NCI-H1092 treated with DMSO at 0.1 percent for 48 hours (cell line): ENCODE measurements around the gene KLK14.

Experiments
- DNase-seq: peaks from one replicate; lab custom pipeline; 2025; lab: John Stamatoyannopoulos, UW

The KLK14 gene

DNA sequence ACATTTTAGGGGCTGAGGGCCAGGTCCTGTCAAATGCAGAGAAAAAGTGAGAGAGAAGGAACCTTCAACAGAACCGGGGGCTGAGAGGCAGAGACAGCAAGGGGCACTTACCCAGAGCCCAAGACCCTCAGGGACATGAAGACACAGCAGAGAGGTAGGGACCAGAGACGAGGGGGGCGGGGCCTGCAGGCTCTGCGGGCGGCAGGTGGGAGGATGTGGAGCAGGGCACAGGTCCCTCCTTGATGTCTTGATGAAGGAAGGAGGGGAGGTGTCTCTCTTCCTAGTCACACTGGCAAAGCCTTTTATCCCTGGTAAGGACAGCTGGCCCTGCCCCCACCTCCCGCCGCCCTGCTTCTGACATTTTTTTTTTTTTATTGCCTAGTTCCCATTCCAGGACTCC lies at the start of gene KLK14:
Gene KLK14 (minus strand): TSS at position 277 of the 400 bp plus-strand sequence. CDS start 273 bp downstream, at position 4.
- no peak for DNase-seq

- no peak for DNase-seq
Observed at GRCh38 chr19:51131780-51132680, 49.3 kb upstream of the KLK14 start.

DNA sequence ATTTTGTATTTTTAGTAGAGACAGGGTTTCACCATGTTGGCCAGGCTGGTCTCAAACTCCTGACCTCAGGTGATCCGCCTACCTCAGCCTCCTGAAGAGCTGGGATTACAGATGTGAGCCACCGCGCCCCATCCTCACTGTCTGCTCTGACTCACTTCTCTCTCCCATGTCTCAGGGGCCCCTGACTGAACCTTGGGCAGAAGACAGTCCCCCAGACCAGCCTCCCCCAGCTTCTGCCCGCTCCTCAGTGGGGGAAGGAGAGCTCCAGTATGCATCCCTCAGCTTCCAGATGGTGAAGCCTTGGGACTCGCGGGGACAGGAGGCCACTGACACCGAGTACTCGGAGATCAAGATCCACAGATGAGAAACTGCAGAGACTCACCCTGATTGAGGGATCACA lies 47.0 kb upstream of the KLK14 start:
- DNase-seq, result no peak

DNA sequence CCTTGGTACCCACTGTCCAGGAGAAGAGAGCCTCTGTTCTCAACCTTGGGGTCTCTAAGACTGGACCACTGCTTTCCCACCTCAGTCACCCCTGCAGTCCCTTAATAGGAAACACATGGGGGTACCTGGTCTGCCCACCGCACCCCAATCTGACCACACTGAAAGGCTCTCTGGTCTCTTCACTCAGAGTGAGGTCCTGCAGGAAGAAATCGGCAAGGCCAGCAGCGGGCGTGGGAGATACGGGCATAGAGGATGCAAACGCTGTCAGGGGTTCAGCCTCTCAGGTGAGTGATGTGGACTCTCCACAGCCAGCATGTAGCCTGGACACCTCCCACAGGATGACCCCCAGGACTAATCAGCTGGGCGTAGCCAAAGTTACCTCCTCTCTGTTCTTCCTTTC lies 45.5 kb upstream of the KLK14 start:
- no peak for DNase-seq

DNA sequence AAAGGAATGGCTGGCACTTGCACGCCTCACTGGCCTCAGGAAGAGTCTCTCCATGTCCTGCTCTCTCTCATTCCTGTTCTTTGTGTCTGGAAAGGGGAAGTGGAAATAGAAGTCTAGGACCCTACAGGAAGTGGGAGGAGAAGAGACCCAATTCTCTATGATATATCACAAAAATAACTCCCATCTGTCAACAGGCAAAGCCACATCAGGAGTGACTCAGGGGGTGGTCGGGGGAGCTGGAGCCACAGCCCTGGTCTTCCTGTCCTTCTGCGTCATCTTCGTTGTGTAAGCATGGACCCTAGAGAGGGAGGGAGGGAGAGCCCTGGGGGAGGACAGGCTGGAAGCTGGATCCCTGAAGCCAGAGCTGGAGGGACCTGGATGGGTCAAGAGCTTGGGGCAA lies 45.1 kb upstream of the KLK14 start:
- no peak for DNase-seq

DNA sequence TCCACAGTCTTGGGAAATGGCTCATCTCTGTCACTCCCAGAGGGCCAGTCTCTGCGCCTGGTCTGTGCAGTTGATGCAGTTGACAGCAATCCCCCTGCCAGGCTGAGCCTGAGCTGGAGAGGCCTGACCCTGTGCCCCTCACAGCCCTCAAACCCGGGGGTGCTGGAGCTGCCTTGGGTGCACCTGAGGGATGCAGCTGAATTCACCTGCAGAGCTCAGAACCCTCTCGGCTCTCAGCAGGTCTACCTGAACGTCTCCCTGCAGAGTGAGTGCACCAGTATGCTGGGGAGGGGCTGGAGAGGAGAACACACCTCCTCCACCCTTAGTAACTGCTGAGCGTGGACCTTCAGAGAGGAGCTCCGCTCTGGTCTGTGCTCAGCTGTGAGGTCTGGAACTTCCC lies 44.3 kb upstream of the KLK14 start:
- no peak for DNase-seq

- no peak for DNase-seq
Observed at GRCh38 chr19:51125421-51126075, 42.9 kb upstream of the KLK14 start.

DNA sequence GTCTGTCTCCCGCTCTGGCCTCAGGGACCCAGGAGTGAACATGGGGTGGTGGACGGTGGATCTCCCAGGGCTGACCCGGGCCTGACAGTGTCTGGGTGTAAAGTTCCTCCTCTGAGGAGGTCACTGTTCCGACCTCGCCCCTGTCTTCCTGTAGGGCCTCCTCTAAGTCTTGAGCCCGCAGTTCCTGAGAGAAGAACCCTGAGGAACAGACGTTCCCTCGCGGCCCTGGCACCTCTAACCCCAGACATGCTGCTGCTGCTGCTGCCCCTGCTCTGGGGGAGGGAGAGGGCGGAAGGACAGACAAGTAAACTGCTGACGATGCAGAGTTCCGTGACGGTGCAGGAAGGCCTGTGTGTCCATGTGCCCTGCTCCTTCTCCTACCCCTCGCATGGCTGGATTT lies 42.0 kb upstream of the KLK14 start, which contains the start of gene SIGLEC9:
Gene SIGLEC9 (plus strand): TSS at position 178 of the 400 bp plus-strand sequence. CDS start 69 bp downstream, at position 247.
- no peak for DNase-seq

GRCh38 chr19:51124216-51124615 lies 41.5 kb upstream of the KLK14 start:
- no peak for DNase-seq

DNA sequence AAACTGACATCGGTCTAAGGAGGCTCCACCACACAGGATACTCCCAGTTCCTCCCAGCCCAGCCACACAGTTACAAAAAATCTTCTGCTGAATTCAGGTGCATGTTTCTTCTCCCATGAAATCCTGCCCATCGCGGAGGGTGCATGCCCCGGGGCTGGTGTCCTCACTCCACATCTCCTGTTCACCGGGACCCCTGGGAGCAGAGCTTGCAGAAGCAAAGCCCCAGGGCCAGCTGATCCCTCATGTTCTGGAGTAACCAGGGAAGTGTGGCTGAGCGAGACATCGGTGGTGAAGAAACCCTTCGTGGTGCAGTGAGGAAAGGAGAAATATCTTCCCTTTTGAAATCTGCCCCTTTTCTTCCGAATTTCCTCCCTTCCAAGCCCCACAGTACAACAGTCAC lies 41.1 kb upstream of the KLK14 start:
- DNase-seq, result no peak

- DNase-seq, result no peak
Observed at GRCh38 chr19:51123381-51123800, 40.7 kb upstream of the KLK14 start.

GRCh38 chr19:51122112-51122981 lies 39.7 kb upstream of the KLK14 start:
- DNase-seq, result no peak

- DNase-seq, result no peak
Observed at GRCh38 chr19:51121257-51121656, 38.6 kb upstream of the KLK14 start.

- DNase-seq, result no peak
Observed at GRCh38 chr19:51120160-51120559, 37.5 kb upstream of the KLK14 start.

DNA sequence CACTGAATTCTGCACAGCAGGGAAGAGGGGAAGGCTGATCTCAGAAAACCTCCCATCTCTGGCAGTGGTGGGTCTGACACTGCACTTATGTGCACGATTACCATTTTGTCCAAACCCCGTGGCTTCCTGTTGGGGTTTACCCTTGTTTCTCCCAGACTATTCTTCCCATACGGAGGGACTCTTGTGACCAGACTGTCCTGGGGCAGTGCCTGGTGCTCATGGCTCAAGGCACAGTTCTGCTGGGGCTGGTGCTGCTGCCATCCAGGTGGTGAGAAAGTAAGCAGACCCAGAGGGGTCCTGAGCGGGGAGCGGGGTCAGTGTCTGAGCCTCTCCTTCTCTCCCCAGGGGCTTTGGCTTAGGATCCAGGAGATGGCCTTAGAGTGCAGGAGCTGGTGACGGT lies 36.9 kb upstream of the KLK14 start:
- no peak for DNase-seq

- no peak for DNase-seq
Observed at GRCh38 chr19:51119101-51119500, 36.4 kb upstream of the KLK14 start.

- no peak for DNase-seq
Observed at GRCh38 chr19:51116736-51117286, 34.1 kb upstream of the KLK14 start.

- no peak for DNase-seq
Observed at GRCh38 chr19:51114087-51114729, 31.5 kb upstream of the KLK14 start.

DNA sequence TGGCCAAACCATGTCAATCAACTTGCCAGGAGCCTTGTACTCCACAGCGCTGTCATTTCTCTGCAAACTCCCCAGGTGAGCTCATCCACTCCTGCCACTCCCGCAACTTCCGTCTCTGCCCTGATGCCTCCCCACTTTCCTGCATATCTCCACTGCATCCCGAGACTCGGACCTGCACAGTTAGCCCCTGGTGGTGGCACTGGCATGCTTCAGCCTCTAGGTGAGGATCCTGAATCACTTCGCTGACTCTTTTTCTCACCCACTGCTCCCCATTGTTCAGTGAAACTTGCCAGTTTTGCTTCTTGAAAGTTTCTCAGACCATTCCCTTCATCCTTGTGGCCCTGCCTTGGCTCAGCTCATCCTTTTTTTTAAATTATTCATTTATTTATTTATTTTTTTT lies 28.9 kb upstream of the KLK14 start:
- DNase-seq, result no peak

- DNase-seq, result no peak
Observed at GRCh38 chr19:51110666-51110971, 27.9 kb upstream of the KLK14 start.

DNA sequence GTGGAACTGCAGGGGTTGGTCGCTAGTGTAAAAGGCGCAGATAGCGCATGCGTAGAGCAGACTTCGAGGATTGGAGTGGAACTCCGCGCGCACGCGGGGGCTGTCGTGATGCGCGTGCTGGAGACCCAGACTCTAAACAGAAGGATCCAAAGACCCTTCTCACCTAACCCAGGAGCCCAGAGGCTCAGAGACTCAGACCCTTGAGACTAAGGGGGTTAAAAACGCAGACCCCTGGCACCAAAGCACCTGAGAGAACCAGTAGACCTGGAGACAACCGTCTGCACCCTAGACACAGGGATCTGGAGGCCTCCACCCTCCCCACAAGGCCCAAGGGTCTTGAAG lies 26.1 kb upstream of the KLK14 start:
- DNase-seq, result peak; percentile 86
